CD4-positive, CD25-positive, alpha-beta regulatory T cell (primary cell): ENCODE measurements around the gene TCAF1. TPM values are rescaled to one million over a fixed set of nuclear protein-coding genes. Genes with fewer than 3 reads are reported as not detected.
"Not testable (repeated sequence)": the region's sequence is repeated elsewhere in the genome, so short reads cannot be mapped to it uniquely, and the experiment has no call there.

ENCODE experiments used
- ATAC-seq, 2 donors: fragments of 150-1000 bp; cut with Tn5 transposase; one replicate each; pipeline ENCODE4 v1.10.0; 2021; ENCODE audit warnings: low read depth in 2 of 2, moderate number of reproducible peaks in 2 of 2, moderate library complexity in 1 of 2
- DNase-seq, 3 donors: peaks; one replicate each; pipeline versions ENCODE4 v3.0.0 to v3.0.0-alpha.2; 2012 to 2022; ENCODE audit warnings: mixed read lengths in 1 of 3
- H3K27ac ChIP-seq: one replicate; pipeline ENCODE4 v1.7.0; 2013; ENCODE audit warnings: mild to moderate bottlenecking, low read length; ENCODE audit not compliant: insufficient read depth, poor library complexity, severe bottlenecking
- H3K27me3 ChIP-seq: one replicate; pipeline ENCODE4 v1.7.0; 2013; ENCODE audit warnings: low read length; ENCODE audit not compliant: control insufficient read depth, insufficient read depth
- H3K36me3 ChIP-seq: one replicate; pipeline ENCODE4 v1.7.0; 2013; ENCODE audit warnings: mild to moderate bottlenecking, low read length, moderate library complexity; ENCODE audit not compliant: control insufficient read depth, insufficient read depth
- H3K4me1 ChIP-seq: 2 replicates; pipeline ENCODE4 v1.7.0; 2013; ENCODE audit warnings: mild to moderate bottlenecking, low read length; ENCODE audit not compliant: insufficient read depth, control insufficient read depth, poor library complexity, severe bottlenecking
- H3K4me3 ChIP-seq: one replicate; pipeline ENCODE4 v1.7.0; 2013; ENCODE audit warnings: low read depth, mild to moderate bottlenecking, low read length, moderate library complexity
- H3K9me3 ChIP-seq, 2 experiments: 1 replicate in 1 of 2; 2 replicates in 1 of 2; pipeline ENCODE4 v1.7.0; 2013; ENCODE audit warnings: low read length in 2 of 2, mild to moderate bottlenecking in 1 of 2, moderate library complexity in 1 of 2; ENCODE audit not compliant: control insufficient read depth in 2 of 2
- H3K27ac Mint-ChIP-seq, 3 donors: one replicate each; pipeline ENCODE4 v1.8.0; 2020 to 2022; ENCODE audit warnings: mild to moderate bottlenecking in 3 of 3, mixed read lengths in 3 of 3, moderate library complexity in 2 of 3
- H3K27me3 Mint-ChIP-seq: one replicate; pipeline ENCODE4 v1.8.0; 2022; ENCODE audit warnings: mild to moderate bottlenecking, mixed read lengths
- H3K36me3 Mint-ChIP-seq: one replicate; pipeline ENCODE4 v1.8.0; 2020; ENCODE audit warnings: mixed read lengths
- H3K4me1 Mint-ChIP-seq, 4 donors: one replicate each; pipeline ENCODE4 v1.8.0; 2020 to 2022; ENCODE audit warnings: mixed read lengths in 4 of 4, mild to moderate bottlenecking in 1 of 4
- H3K4me3 Mint-ChIP-seq, 4 donors: one replicate each; pipeline ENCODE4 v1.8.0; 2020 to 2022; ENCODE audit warnings: mild to moderate bottlenecking in 4 of 4, mixed read lengths in 4 of 4, moderate library complexity in 3 of 4
- H3K9me3 Mint-ChIP-seq, 7 donors: one replicate each; pipeline ENCODE4 v1.8.0; 2020 to 2022; ENCODE audit warnings: mixed read lengths in 7 of 7, mild to moderate bottlenecking in 3 of 7, moderate library complexity in 2 of 7
- polyA plus RNA-seq, 4 donors: library from polyadenylated mRNA; unstranded; fragments of 300-500 nt; fragmentation: Illumina TruSeq; gene quantifications; one replicate each; pipeline ENCODE4 v1.2.3, GENCODE V29; 2021
- total RNA-seq: library from RNA; stranded (reverse); gene quantifications from one replicate; pipeline ENCODE4 v1.2.3, GENCODE V29; 2022

The TCAF1 gene
- total and polyA plus RNA-seq, 5 donors from 2014 or later = 5.6 to 13.0 (median 9.6) TPM

DNA sequence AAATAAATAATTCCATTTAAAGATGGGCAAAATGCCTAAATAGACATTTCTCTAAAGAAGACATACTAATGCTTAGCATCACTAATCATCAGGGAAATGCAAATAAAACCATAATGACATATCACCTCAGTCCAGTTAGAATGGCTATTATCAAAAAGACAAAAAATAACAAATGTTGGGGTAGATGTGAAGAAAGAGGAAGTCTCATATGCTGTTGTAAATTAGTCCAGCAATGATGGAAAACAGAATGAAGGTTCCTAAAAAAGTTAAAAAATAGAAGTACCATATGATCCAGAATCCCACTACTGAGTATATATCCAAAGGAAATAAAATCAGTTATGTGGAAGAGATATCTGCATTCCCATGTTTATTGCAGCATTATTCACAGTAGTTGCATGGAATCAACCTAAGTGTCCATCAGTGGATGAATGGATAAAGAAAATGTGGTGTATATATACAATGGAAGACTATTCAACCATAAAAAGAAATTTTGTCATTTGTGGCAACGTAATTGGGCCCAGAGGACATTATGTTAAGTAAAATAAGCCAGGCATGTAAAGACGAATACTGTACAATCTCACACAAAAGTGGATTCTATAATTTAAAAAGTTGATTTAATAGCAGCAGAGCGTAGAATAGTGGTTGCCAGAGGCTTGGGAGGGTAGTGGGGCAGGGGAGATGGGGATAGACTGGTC is 52.0 kb downstream of the TCAF1 start:
- no peaks in the 10 kb centered on the region for H3K4me1 ChIP-seq
- H3K27ac ChIP-seq = no peak overlapping the region
- H3K36me3 Mint-ChIP-seq = peaks cover 5% of the 10 kb centered on the region
- H3K27me3 ChIP-seq = peaks cover 2% of the 10 kb centered on the region
- peaks cover 0 to 8% of the 10 kb centered on the region in 2 experiments for H3K9me3 ChIP-seq
- H3K27ac Mint-ChIP-seq = no peak overlapping the region
- H3K9me3 Mint-ChIP-seq = peaks cover 0 to 5% (median 0%) of the 10 kb centered on the region in 7 donors
- no peak overlapping the region for H3K4me3 ChIP-seq
- no peak overlapping the region for H3K4me3 Mint-ChIP-seq
- DNase-seq (no peak), ATAC-seq (no peak)
- no peaks in the 10 kb centered on the region for H3K27me3 Mint-ChIP-seq
- H3K36me3 ChIP-seq = no peaks in the 10 kb centered on the region
- H3K4me1 Mint-ChIP-seq = no peaks in the 10 kb centered on the region

DNA sequence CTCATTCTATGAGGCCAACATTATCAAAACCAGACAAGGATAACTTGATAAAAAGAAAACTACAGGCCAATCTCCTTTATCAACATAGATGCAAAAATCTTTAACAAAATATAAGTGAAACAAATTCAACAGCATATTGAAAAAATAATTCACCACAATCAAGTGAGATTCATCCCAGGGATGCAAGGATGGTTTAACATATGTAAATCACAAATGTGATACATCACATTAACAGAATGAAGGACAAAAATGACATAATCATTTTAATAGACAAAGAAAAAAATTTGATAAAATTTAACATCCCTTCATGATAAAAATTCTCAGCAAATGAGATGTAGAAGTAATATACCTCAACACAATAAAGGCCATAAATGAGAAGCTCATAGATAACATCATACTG is 53.8 kb downstream of the TCAF1 start:
- peaks cover 0 to 5% (median 0%) of the 10 kb centered on the region in 7 donors for H3K9me3 Mint-ChIP-seq
- no peak overlapping the region for H3K4me3 ChIP-seq
- ATAC-seq (no peak), DNase-seq (no peak)
- no peak overlapping the region for H3K27ac Mint-ChIP-seq
- peaks cover 2% of the 10 kb centered on the region for H3K27me3 ChIP-seq
- no peaks in the 10 kb centered on the region for H3K27me3 Mint-ChIP-seq
- no peaks in the 10 kb centered on the region for H3K4me1 ChIP-seq
- H3K36me3 ChIP-seq = no peaks in the 10 kb centered on the region
- H3K9me3 ChIP-seq = peaks cover 0 to 8% of the 10 kb centered on the region in 2 experiments
- no peak overlapping the region for H3K4me3 Mint-ChIP-seq
- peaks cover 5% of the 10 kb centered on the region for H3K36me3 Mint-ChIP-seq
- H3K4me1 Mint-ChIP-seq = no peaks in the 10 kb centered on the region
- no peak overlapping the region for H3K27ac ChIP-seq

DNA sequence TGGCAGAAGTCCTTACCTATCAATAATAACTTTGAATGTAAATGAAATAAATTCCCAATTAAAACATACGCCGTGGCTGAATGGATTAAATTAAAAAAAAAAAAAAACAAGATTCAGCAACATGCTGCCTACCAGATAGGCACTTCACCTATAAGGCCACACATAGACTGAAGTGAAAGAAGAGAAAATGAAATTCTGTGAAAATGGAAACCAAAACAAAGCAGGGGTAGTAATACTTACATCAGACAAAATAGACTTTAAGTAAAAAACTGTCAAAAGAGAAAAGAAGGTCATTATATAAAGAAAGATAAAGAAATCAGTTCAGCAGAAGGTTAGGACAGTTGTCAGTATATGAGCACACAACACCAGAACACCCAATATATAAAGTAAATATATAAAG is 55.3 kb downstream of the TCAF1 start:
- no peak overlapping the region for H3K27ac Mint-ChIP-seq
- no peaks in the 10 kb centered on the region for H3K4me1 Mint-ChIP-seq
- DNase-seq = peak in 1 of 3 donors; percentile 7
- peaks cover 0 to 5% (median 0%) of the 10 kb centered on the region in 7 donors for H3K9me3 Mint-ChIP-seq
- Histone ChIP-seq H3K27me3 (peaks cover 2% of the 10 kb centered on the region), H3K36me3 (no peaks in the 10 kb centered on the region), H3K9me3 (peaks cover 0 to 8% of the 10 kb centered on the region in 2 experiments), H3K4me3 (no peak overlapping the region), H3K27ac (no peak overlapping the region), H3K4me1 (no peaks in the 10 kb centered on the region)
- H3K27me3 Mint-ChIP-seq = no peaks in the 10 kb centered on the region
- no peak for ATAC-seq
- no peak overlapping the region for H3K4me3 Mint-ChIP-seq
- peaks cover 5% of the 10 kb centered on the region for H3K36me3 Mint-ChIP-seq

DNA sequence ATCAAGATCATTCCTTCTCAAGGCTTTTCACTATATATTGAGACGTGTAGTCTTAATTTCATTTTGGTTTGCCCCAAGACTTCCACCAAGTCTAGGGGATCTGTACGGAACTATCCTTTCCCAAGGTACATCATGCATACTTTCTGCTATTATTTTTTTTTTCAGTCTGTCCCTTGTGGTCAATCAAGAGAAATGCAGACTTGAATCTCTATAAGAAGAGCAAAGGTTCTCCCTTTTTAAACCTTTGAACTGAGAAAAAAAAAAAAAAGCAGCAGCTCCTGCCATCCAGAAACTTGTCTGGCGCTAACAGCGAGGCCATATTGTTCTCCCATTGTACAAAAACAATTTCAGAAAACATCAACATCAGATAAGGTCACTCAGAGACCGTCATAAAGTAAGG is 60.3 kb downstream of the TCAF1 start:
- not testable (repeated sequence) for H3K4me3 Mint-ChIP-seq, H3K4me1 ChIP-seq, H3K4me3 ChIP-seq, H3K27me3 Mint-ChIP-seq, ATAC-seq, H3K9me3 Mint-ChIP-seq, H3K36me3 Mint-ChIP-seq, H3K4me1 Mint-ChIP-seq, H3K9me3 ChIP-seq, H3K27ac ChIP-seq, H3K27ac Mint-ChIP-seq, H3K36me3 ChIP-seq, H3K27me3 ChIP-seq, DNase-seq

DNA sequence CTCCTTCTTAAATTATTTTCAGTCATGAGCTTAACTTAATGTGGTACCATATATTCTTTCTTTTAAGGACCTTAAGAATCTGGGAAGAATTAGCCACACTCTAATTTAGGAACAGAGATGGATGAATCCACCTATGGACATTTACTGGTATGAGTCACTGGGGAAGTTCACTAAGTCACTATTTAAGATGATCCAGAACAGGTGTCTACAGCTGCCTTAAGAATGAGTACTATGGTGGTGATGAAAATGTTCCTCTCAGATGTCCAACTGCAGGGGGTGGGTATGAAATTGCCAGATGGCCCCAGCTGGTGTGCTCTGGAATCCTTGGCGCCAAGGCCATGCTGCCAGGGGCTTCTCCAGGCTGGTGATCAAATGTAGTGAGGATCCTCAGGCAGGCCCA is 61.9 kb downstream of the TCAF1 start:
- H3K27ac ChIP-seq, H3K27me3 ChIP-seq, H3K36me3 ChIP-seq, H3K9me3 ChIP-seq, H3K27me3 Mint-ChIP-seq, H3K4me1 Mint-ChIP-seq, H3K9me3 Mint-ChIP-seq, H3K36me3 Mint-ChIP-seq, H3K4me3 Mint-ChIP-seq, H3K4me3 ChIP-seq, H3K4me1 ChIP-seq, DNase-seq, H3K27ac Mint-ChIP-seq, ATAC-seq: not testable (repeated sequence)

DNA sequence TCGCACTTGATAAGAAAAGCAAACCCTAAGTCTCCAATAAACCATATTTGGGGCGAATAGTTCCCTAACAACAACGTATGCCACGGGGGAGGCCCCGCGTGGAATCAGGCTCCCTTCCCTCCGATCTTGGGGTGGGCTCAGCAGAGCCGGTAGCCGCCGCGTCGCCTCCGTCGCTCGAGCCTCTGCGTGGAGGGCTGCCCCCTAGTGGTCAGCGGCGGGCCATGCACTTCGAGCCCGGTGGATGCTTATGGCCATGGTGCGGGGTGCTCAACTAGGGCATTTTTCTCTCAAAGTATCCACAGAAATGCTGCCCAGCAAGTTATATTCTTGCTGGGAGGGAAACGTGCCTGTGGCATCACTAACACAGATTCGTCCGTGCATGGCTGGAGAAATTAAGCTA is 64.8 kb downstream of the TCAF1 start:
- not testable (repeated sequence) for H3K27ac Mint-ChIP-seq, H3K4me1 ChIP-seq, H3K4me1 Mint-ChIP-seq, H3K9me3 Mint-ChIP-seq, H3K27me3 ChIP-seq, H3K36me3 ChIP-seq, H3K36me3 Mint-ChIP-seq, H3K27me3 Mint-ChIP-seq, H3K4me3 ChIP-seq, H3K9me3 ChIP-seq
- peak in 2 of 3 donors; percentile 83 to 90 for DNase-seq
- H3K27ac ChIP-seq = peak overlapping the region; percentile 47
- ATAC-seq = peak; percentile 50 to 59
- peak overlapping the region in 1 of 4 donors; percentile 59 for H3K4me3 Mint-ChIP-seq

DNA sequence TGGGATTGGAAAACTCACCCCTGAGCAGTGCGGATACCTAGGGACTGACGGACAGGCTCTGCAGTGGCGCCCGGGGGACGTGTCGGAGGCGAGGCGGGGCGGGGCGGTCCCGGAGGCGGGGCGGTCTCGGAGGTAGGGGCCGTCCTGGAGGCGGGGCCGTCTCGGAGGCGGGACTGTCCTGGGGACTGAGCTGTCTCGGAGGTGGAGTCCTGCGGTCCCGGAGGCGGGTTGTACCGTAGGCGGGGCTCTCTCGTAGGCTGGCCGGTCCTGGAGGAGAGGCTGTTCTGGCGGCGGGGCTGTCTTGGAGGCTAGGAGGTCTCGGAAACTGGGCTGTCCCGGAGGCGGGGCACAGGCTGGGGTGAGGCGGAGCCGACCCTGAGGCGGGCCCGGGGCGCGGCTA is 65.4 kb downstream of the TCAF1 start:
- H3K27me3 Mint-ChIP-seq, H3K4me1 Mint-ChIP-seq, H3K36me3 ChIP-seq, H3K4me3 ChIP-seq, H3K4me1 ChIP-seq, H3K27me3 ChIP-seq, H3K9me3 ChIP-seq, H3K36me3 Mint-ChIP-seq, H3K9me3 Mint-ChIP-seq: not testable (repeated sequence)
- Mint-ChIP-seq H3K4me3 (peak overlapping the region; percentile 87 to 94 (median 89)), H3K27ac (peak overlapping the region in 2 of 3 donors; percentile 90 to 91)
- ATAC-seq = peak; percentile 85 to 89
- peak overlapping the region; percentile 81 for H3K27ac ChIP-seq
- peak in 2 of 3 donors; percentile 86 to 97 for DNase-seq

DNA sequence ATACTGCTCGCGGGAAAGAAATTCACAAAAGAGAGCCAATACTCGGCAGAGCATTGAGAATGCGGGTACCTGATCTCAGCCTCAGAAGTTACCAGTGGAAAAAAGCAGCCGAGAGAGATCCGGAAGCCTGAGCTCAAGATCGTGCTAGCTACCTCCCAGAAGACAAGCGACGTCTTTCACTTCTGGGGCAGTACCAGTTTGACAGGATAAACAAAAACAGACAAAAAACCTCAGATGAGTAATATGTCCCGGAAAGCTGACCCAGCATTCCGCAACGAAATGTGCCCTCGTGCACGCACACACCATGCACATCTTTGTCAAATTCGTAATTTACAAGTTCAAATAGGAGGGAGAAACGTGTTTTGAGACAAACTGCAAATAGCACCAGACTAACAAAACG is 65.9 kb downstream of the TCAF1 start:
- peak overlapping the region in 1 of 3 donors; percentile 91 for H3K27ac Mint-ChIP-seq
- not testable (repeated sequence) for H3K36me3 Mint-ChIP-seq, H3K27me3 ChIP-seq, H3K9me3 ChIP-seq, DNase-seq, H3K4me3 ChIP-seq, H3K4me1 ChIP-seq, H3K4me1 Mint-ChIP-seq, H3K9me3 Mint-ChIP-seq, H3K36me3 ChIP-seq, H3K27me3 Mint-ChIP-seq
- peak; percentile 36 to 38 for ATAC-seq
- H3K27ac ChIP-seq = peak overlapping the region; percentile 81
- H3K4me3 Mint-ChIP-seq = peak overlapping the region; percentile 87 to 94 (median 89)
